HG03521 (cell line): Measurements from ENCODE around the gene CRHBP.
"Not testable (repeated sequence)": the region's sequence is repeated elsewhere in the genome, so short reads cannot be mapped to it uniquely, and the experiment has no call there.

Experiments
- ATAC-seq: cut with Tn5 transposase; IDR thresholded peaks from one replicate; pipeline ENCODE4 v1.9.1; 2021; ENCODE audit warnings: mild to moderate bottlenecking, moderate library complexity; ENCODE audit not compliant: unreplicated experiment

CRHBP gene, protein sequence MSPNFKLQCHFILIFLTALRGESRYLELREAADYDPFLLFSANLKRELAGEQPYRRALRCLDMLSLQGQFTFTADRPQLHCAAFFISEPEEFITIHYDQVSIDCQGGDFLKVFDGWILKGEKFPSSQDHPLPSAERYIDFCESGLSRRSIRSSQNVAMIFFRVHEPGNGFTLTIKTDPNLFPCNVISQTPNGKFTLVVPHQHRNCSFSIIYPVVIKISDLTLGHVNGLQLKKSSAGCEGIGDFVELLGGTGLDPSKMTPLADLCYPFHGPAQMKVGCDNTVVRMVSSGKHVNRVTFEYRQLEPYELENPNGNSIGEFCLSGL

GRCh38 chr5:76952795-76953536 lies at the start of gene CRHBP:
CRHBP (plus strand) TSS chr5:76953045; CDS start chr5:76953135, 90 bp downstream.
- ATAC-seq, result no peak

GRCh38 chr5:76908166-76908565 lies 44.7 kb upstream of the CRHBP start:
- ATAC-seq, result no peak

GRCh38 chr5:76910344-76910933 lies 42.4 kb upstream of the CRHBP start:
- not testable (repeated sequence) for ATAC-seq

GRCh38 chr5:76914671-76915070 lies 38.2 kb upstream of the CRHBP start:
- not testable (repeated sequence) for ATAC-seq

DNA sequence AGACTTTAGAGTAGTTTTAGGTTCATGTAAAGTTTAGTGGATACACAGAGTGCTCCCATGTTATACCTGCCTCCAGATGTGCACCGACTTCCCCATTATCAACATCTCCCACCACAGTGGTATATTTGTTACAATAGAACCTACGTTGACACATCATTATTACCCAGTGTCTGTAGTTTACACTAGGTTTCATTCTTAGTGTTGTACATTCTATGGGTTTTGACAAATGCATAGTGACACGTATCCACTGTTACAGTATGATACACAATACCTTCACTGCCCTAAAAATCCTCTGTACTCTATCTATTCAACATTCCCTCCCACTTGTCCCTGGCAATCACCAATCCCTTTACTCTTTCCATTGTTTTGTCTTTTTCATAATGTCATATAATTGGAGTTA lies 34.3 kb upstream of the CRHBP start:
- ATAC-seq, result no peak

DNA sequence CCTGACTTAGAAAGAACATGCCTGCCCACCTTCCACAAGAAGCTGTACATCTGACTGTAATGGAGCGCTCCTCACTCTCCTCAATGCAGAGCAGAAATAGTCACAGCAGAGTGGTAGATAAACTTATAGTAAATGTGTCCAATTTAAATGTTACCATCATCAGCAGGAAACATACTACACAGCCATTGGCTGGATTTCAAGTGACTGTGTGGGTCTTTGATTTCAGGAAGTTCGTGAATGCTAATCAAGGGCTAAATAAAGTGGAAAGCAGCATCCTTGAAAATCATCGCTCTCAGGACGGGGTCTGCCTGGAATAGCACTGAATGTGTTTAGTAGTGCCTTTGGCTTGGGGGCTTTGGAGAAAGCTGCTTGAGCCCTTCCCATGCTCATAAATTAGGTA lies 32.4 kb upstream of the CRHBP start:
- no peak for ATAC-seq

GRCh38 chr5:76926329-76927105 lies 26.3 kb upstream of the CRHBP start:
- ATAC-seq, result no peak

DNA sequence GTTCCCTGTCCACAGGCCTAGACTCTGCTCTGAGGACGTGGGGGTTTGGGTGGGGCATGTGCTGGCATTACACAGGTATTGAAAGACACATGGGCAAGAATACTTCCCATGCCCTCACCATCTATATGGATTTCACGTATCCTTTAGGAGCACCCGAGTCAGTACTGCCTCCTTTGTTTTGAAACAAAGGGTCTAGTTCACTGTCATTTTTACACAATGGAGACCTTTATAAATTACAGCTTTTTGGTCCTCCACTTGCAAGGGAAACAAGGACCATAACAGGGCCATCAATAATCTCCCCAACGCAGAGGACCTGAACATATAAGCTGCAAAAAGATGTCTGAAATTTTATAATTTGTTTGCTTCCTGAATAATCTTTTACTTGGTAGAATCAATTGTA lies 24.9 kb upstream of the CRHBP start:
- ATAC-seq, result no peak

GRCh38 chr5:76930083-76930482 lies 22.8 kb upstream of the CRHBP start:
- ATAC-seq, result no peak

- ATAC-seq, result no peak
Observed at GRCh38 chr5:76938177-76938576, 14.7 kb upstream of the CRHBP start.

DNA sequence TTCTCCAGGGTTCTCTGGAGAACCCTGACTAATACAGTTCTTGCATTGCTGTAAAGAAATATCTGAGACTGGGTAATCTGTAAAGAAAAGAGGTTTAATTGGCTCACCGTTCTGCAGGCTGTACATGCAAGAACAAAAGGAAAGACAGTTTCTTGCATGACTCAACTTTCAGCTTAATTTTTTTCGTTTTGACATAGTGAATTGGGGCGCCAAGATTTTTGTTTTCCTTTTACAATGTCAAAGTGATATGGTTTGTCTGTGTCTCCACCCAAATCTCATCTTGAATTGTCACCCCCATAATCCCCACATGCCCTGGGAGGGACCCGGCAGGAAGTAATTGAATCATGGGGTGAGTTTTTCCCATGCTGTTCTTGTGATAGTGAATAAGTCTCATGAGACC lies 11.8 kb upstream of the CRHBP start:
- ATAC-seq, result no peak

DNA sequence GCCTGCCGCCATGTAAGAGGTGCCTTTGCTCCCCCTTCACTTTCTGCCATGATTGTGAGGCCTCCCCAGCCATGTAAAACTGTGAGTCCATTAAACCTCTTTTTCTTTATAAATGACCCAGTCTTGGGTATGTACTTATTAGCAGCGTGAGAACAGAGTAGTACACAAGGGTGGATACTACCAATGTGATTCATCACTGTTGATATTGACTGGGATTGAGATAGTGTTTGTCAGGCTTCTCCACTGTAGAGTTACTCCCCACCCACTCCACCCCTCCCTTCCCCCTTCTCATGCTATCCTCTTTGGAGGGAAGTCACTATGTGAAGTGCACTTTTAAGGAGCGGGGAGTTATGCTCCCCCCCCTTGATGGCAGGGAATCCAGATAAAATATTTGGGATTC lies 11.4 kb upstream of the CRHBP start:
- no peak for ATAC-seq

GRCh38 chr5:76942581-76942980 lies 10.3 kb upstream of the CRHBP start:
- ATAC-seq, result no peak

DNA sequence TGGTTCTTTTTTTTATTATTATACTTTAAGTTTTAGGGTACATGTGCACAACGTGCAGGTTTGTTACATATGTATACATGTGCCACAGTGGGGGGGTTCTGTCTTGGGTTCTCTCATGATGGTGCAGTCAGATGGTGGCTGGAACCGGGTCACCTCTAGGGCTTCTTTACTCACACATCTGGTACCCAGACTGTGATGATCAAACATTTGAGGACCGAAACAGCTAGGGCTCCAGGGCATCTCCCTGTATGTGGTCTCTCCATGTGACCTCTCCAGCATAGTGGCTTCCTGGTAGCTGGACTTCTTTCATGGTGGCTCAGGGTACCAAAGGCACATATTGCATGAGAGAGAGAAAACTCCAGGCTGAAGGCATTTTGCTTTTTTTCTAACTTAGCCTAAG lies 9.8 kb upstream of the CRHBP start:
- ATAC-seq, result no peak

GRCh38 chr5:76944638-76945037 lies 8.2 kb upstream of the CRHBP start:
- ATAC-seq, result no peak

- ATAC-seq, result not testable (repeated sequence)
Observed at GRCh38 chr5:76945238-76945637, 7.6 kb upstream of the CRHBP start.

GRCh38 chr5:76946090-76946489 lies 6.8 kb upstream of the CRHBP start:
- no peak for ATAC-seq

DNA sequence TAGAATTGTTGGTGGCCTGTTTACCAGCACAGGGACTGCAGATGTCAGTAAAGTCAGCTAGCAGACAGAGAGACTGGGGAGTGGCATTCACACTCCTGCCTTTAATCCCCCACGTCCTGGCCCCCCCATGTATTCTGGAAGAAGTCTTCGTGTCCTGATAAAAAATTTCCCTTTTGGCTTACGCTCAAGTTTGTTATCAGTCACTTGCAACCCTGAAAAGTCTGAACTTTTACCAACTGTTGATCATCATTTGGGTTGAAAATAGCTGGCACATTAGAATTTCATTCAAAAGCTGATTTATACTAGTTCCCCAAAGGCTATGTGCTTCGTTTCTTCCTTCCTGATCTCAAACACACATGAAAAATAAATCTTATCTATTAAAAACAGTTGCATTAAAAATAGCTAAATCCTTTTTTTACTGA lies 5.8 kb upstream of the CRHBP start:
- ATAC-seq, result no peak

DNA sequence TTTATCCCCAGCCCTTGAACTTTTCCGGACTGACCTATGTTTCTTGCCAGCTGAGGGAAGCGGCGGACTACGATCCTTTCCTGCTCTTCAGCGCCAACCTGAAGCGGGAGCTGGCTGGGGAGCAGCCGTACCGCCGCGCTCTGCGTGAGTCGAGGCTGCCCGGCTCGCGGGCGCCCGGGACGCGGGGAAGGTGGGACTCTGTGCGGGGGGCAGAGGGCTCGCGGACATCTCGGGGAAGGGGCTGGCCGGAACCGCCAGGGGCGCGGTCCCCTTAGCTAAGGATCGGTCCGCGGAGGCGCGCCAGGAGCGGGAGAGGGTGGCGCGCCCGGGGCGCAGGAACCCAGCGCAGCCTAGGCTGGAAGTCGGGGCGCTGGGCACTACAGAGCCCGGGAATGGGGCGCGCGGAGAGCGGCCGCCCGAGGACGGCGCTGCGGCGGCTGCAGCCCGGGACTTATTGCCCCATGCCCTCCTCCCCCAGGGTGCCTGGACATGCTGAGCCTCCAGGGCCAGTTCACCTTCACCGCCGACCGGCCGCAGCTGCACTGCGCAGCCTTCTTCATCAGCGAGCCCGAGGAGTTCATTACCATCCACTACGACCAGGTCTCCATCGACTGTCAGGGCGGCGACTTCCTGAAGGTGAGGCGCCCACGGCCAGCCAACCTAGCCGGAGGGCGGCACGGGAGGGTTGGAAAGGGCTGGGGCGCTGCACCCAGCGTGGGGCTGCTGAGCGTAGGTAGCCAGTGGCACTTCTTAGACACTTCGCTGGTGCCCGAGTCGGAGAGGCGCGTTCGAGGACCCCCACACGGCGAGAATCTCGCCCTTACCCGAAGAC lies 922 bp downstream of the CRHBP start:
- ATAC-seq, result no peak

DNA sequence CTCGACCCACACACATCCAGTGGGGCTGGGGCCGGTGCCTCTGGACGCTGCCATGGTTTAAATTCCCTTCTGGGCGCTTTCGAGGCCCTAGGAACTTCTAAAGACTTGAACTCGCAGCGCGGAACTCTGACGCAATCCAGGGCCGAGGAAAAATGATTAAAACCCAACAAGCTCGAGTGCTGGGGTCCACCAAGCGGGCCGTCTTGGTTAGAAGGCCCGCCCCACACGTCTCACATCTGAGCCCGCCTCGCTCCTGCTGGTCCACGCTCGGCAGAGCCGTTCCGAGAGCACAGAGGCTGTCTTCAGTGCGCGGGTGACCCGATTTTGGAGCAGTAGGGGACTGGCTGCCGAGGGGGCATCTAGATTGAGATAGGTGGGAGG lies 1.5 kb downstream of the CRHBP start:
- no peak for ATAC-seq
